ENCODE data around the gene LRRC27.
"Not testable (repeated sequence)": the region's sequence is repeated elsewhere in the genome, so short reads cannot be mapped to it uniquely, and the experiment has no call there.

The LRRC27 gene

DNA sequence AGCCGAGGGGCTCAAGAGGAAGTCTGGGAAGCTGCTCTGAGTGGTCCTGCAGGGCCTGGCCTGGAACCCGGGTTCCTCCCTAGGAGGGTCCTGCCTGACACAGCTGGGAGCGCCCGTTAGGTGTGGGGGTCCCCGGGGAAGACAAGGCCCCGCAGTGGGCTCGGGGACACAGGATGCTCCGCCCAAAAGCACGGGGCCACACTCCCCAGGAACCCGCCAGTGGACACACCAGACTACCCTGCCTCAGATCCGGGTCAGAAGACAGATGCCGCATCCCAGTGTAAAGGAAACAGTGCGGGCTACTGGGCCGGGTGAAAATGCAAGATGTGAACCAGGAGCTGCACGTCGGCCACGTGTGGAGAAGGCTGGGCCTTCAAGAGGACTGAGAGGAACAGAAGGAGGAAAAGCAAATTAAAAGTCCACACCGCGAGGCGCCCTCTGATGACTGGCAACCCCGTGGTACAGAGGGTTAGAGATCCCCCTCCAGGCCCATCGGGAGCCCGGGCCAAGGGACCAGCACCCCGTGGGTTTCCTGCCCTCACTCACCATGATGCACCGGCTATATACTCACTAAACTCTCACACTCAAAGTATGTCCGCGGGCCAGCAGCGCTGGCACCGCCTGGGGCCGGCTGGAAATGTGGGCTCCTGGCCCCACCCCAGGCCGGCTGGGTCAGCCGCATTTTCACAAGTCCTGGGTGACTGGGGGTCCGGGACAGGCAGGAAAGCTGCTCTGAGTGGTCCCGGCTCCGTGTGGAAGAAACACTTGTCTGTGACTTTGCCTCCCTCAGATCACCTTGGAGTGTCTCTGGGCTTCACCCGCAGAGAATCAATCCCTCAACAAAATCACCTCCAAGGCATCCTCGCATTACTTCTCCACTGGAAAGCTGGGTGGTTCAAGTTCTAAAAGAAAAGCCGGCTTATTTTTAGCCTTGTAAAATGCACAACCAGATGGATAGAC, 30.3 kb upstream of the LRRC27 start:
- DNase-seq: no peak

DNA sequence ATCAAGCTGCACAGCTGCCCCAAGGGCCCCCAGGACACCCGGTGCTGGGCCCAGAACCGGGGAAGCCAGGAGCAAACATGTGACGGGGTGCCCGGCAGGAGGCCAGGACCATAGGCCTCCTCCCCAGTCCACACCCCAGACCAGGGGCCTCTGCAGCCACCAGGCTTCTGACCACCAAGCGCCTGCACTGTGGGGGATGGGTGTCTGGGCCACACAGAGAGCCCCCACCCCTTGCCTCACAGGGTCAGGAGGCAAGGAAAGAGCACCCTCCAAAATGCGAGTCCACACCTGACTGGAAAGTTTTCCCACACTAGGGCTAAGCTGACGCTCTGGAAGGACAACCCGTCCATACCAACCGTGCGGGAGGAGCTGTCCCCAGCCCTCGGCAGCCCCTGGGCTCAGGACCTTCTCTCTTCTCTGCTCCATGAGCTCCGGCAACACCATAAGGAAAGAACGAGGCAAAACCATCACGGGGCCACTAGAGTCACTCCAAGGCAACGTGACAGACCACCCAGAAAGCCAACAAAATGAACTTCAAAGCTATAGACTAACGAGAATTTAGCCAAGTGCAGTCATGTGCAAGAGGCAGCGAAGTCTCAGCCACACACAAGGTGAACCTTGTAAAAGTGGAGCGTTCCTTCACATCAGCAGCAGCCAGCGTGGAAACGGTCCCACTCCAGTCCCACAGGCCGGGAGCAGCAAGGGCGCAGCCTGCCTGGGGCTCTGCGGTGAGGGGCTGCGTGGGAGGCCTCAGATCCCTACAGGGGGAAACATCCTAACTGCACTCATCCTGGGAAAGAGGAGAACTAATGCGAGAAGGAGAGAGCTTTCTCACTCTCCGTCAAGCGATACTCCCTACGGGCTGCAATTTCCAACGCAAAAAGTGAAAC, 29.3 kb upstream of the LRRC27 start:
- no peak for DNase-seq

DNA sequence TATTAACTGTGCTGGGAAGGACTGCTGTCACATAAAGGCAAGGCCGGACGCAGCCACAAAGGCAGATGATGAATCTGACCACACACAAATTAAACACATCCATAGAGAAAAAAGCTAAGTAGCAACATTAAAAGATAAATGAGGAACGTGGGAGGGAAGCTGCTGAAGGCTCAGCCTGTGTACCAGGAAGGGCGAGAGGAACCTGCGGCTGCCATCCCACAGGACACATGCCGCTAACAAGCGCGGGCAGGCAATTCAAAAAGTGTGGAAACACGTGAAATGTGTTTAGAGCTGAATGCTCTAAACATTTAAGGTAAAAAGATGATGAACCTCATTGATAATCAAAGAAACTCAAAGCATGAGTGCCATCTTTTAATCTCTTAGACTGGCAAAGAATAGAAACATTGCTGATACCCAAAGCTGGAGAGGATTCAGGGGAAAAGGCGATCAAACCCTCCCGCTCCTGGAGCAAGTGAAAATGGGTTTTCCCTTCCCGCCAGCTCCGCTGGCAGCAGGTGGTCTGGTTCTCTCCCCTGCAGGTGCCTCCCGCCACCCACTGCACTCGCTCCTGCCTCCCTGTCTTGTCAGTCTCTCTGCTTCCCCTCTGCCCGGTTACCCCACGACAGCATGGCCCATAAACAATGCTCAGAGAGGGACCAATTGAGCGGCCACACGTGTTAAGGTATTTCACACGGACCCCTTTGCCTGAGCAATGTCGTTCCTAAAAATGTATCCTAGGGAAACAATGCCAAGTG, 28.5 kb upstream of the LRRC27 start:
- DNase-seq: no peak

DNA sequence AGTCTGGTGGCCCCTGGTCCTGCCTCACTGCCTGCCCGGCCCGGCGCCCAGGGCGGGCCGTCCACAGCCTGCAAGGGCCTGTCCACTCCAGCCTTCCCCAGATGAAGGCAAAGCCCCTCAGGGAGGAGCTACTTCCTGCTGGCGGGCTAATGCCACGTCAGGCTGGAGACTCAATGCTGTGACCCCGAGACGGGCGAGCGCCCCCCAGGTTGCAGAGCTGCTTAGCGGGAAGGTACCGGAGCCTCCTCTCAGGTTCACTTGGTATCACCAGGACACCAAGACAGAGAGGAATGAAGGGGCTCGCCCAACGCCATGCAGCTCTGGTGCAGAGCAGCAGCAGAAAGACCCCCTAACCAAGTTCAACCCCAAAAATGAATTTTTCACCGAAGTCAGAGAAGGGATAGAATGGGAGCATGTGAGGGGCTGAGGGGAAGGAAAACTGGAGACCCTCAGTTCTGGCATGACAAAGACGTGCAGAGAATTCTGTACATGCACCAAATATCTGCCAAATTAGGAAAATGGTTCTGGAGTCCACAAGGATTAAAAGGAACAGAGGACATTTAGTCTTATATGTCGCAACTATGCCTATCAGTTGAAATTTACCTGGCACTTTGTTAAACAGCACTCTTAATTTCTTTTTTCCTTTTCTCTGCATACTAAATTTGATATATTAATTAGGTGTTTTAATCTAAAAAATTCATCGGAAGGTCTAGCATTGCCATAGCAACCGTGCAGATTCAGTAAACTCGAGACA, 27.1 kb upstream of the LRRC27 start:
- DNase-seq: no peak

DNA sequence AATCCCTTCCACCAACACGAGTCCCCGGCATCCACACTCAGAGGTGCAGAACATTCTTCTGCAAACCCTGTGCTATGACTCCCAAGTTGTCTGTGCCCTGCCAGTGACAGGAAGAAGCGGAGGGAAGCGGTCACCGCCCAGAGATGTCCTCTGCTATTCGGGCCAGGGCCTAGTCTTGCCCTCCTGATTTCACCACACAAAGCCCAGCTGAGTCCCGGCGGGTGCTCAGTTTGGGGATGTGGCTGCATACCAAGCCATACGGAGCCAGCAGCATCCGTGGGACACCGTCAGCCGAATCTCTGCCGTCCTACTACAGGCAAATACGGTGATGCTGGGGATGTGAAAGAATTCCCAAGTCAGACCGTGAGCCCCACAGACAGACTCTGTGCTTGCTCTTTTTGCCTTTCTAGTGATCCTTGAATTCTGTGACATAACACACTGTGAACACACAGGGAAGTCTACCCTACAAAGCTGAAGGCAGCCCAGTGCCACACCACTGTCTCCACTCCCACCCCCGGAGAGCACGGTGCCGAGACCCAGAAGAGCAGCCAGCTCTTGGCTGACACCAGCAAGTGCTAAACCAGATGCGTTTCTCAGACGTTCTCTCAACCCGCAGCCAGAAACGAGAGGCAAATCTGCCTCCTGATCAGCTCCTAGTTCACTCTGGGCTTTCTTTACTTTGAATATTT, 26.2 kb upstream of the LRRC27 start:
- no peak for DNase-seq

DNA sequence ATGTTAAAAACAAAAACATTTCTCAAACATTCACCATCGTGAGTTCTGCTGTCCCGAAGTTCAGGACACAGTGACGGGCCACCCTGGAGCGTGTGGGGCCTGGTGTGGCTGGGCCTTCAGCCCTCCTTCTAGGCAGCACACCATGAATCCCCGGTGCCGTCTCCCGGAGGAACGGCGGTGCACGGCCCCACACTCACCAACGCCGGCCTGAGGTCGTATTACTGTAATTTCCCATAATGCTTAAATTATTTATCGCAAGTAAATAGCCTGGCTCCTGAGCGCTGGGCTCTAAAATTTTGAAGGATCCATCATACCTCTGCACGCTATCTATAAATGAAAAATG, 25.7 kb upstream of the LRRC27 start:
- no peak for DNase-seq

DNA sequence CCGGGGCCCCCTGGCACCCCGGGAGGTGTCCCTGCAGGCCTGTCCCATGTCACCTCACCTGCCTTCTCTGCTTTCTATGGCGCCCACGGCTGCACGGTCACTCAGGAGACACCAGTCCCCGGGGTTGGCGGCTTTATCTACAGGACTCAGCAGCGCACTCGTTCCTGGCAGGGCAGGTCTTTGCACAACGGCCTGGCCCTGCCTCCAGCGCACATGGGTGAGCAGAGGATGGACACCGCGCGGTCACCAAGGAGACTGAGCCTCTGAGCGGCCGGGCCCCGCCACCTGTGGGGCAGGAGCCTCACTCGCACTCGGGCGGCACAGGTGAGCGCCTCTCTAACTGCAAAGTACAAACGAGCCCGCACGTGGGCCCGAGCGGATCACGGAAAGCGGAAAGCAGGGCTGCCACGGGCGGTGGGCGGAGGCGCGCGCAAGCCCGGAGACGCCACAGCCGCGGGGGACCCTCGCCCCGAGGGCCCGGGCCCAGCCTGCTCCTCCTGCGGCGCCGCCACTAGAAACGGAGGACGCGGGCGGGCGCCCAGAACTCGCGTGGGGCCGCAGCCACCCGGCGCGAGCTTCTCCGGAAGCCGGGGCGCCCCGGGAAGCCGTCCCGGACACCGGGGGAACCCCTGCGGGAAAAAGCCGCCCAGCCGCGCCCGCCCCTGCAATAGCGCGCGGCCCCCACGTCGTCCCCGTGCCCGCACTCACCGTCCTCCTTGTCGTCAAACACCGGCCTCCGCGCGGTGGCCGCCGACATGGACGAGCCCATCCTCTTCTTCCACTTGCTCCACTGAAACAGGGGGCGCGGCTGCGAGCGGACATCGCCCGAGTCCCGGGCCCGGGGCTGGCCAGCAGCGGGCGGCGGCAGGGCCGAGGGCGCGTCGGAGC, 24.9 kb upstream of the LRRC27 start:
- DNase-seq: no peak

DNA sequence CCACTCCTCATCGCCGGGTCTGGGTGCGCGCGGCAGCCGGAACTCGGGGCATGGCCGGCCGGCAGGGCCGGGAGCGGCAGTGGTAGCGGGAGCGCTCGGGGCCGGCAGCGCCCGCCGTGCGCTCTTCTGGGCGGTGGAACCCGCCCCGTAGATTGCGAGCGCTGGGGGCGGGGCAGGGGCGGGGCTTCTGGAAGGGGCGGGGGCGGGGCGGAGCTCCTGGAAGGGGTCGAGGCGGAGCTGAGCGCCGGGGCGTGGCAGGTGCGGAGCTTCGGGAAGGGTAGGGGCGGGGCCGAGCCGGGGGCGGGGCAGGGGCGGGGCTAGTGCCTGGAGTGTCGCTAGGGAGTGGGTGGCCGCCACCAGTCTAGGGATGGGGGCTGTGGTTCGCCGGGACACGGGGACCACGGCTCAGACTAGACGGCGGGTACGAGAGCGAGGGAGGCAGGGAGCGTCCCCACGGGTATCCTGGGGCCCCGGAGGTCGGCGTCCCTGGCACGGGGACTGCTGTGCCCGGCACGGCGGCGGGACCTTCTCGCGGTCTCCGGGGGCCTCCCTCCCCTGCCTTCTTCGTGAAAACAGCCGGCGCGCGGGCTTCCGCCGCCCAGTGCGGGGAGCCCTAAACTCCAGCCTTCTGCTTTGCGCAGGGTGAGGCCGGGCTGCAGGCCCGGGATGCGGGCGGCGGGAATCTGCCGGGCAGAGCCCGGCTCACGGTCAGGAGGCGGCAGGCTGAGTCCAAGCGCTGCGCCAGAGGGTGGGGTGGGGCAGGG, 24.0 kb upstream of the LRRC27 start, which contains the start of gene STK32C:
Gene STK32C (minus strand): TSS at position 128 of the 764 bp plus-strand sequence. CDS start 117 bp downstream, at position 11.
- DNase-seq: no peak

DNA sequence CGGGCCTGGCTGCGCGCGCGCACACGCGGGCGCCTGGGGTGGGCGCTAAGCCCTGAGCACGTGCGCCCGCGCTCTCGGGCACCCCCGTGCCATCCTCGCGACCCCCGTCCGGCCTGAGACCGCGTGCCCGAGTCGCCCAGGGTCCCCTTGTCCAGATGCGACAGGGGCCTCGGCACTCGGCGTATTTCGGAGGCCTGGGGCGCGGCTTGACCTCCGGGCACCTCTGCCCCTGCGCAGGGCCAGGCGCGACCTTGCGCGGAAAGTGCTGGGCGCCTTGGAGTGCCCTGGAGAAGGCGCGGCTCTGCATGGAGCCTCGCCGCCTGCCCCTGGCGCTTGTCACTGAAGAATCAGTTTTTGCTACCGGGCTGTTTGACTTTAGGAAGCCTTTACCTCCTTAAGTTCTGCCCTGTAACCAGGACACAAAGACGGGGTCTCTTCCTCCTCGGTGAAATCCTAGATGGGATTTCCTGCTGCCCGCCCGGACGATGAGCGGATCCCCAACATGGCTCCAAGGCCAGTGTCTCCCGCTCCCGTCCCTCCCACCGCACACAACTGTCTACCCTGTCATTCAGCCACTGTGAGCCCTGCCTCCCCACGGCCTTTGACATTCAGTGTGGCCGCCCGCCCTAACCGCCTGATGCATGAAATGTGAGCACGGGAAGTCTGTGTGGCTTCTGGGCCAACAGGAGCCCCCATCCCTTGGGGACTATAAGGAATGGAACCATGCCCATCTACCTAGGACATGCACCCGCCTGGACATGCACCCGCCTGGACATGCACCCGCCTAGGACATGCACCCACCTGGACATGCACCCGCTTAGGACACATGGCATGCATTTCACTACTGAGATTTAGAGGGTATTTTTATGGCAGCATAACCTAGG, 23.2 kb upstream of the LRRC27 start:
- no peak for DNase-seq

DNA sequence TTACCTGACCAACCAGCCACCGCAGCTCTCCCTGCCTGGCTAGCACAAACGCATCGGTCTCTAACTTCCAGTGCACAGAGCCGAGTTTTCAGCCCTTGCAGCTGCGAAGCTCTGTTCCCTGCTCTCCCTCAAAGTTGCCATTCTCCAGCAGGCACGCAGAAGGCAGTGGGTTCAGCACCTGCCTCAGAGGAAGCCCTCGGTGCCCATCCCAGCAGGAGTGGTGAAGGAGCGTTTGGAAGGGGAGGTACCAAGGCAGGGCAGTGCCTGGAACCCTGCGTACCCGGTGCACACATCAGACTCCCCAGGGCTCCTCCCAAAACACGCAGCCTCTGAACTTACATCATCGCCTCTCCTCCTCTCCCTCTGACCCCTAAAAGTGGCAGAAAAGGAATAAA, 22.5 kb upstream of the LRRC27 start:
- no peak for DNase-seq

DNA sequence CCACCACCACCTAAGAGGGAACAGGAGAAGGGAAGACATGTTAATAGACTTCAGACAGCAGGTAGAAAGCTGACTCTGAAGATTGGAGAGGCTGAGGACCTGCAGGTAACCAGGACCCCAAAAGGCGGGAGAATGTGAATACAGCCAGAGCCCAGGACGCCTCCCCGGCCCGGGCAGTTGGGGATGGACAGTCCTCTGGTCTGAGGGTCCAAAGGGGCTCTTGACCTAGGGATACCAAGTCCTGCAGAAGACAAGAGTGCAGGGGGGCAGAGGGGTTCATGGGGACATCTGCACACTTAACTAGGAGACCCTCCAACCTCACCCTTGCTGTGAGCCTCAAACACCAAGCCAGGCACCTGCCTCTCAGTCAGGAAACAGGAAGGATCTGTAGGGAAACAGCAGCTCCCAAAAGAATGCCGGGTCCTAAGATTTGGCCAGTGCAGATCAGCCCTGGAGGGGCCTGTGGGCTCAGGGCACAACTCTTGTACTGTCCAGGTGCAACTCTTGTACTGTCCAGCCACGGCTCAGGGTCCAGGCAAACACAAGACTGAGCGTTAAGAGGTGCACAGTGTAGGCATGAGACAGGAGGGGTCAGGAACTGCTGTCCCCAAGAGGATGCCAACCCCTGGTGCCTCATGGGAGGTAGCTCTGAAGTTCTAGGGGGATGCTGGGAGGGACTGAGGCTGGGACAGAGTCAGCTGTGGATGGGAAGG, 22.0 kb upstream of the LRRC27 start:
- no peak for DNase-seq

DNA sequence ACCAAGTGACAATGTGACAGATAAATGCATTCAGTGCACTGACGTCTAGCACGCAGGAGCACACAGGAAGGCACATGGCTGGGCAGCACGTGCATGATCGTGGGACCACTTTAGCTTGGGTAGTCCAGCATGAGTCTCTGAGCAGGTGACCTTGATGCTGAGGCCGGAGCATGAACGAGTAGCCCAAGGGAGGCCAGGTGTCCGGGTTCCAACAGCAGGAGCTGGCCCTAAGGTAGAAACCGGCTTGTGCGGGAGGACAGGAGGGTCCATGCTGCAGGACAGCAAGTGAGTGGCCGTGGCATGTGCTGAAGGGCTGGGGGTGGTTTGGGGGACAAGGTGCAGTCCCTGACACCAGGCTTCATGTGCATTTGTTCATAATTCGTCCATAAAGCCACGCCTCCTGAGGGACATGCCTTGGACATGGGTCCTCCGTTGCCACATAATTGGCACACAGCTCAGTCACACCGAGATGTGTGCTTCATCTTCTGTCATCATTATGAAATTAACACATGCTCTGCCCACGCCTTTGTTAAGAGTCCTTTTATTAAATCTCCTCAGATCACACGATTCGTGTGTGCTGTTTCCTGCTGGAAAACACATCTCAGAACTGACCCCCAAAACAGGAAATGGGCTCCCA, 21.2 kb upstream of the LRRC27 start:
- no peak for DNase-seq

DNA sequence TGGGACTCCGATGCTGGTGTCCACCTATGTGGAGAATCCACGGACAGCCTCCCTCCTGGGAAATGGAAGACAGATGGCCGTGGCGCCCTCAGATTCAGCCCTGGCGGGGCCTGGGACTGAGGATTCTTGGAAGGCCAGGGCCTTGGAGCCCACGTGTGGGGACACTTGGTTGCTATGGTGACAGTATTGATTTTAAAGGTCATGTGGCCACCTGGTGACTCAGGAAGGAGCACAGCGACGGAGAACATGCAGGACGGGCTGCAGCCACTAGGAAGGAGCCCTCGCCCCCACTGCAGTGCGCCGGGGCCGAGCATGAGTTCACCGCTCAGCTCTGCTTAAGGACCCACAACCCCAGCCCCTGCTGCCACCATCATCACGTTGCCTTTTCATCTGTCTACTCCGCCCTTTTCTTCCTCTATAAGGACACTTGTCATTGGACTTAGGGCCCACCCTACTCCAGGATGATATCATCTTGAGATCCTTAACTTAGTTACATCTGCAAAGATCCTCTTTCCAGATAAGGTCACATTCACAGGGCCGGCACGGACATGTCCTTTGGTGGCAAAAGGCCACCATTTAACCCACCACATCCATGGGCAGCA, 20.6 kb upstream of the LRRC27 start:
- DNase-seq: no peak

DNA sequence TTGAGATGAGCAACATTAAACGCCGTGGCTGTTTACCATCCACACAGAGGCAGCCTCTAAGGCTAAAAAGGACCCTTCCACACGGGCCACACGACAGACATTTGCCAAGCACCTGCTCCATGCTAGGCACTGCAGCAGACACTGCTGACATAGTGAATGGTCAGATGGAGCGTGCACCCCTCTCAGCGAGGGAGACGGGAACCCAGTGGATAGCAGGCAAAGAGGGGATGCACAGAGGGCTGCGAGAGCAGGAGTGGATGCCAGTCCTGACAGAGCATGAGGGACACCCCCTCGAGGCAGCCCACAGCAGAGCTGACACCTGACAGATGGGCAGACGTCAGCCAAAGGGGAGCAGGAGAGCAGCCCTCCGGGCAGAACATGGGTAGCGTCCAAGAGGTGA, 18.7 kb upstream of the LRRC27 start:
- DNase-seq: no peak

DNA sequence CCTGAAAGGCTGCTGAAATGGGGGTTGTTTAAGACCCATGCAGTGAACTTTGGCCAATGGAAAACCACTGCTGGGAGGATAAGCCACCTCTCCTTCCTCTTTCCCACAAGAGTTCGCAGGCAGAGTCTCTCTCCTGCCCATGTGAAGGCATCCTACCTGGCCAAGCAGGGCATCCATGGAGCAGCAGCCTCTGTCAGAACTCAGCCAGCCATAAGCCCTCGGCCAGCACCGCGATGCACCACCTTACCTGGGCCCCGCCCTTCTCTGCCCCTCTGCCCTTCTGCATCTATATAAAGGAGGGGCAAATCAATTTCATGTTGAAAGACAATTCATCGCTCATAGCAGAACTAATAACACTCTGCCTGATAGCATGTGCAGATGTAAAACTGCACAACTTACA, 18.1 kb upstream of the LRRC27 start:
- no peak for DNase-seq

DNA sequence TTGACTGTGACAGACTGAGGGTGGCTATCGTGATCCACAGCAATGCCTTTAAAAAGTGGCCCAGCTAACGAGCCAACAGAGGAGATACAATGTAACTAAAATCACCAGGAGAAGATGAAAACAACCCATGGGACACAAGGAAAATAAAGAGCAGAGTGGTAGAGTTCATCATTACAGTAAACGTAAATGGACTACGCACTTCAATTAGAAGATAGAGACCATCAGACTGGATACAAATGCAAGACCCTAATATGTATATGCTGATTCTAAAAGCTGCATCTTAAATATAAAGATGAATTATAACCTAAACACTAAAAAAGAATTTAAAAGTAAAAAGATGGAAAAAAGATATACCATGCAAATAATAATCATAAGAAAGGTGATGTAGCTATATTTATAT, 17.7 kb upstream of the LRRC27 start:
- no peak for DNase-seq

DNA sequence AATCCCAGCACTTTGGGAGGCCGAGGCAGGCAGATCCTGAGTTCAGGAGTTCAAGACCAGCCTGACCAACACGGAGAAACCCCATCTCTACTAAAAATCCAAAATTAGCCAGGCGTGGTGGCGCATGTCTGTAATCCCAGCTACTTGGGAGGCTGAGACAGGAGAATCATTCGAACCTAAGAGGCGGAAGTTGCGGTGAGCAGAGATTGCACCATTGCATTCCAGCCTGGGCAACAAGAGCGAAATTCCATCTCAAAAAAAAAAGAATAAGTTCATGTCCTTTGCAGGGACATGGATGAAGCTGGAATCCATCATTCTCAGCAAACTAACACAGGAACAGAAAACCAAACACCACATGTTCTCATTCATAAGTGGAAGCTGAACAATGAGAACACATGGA, 17.1 kb upstream of the LRRC27 start:
- DNase-seq: not testable (repeated sequence)

Measured in NCI-H524 treated with DMSO at 0.1 percent for 48 hours (cell line).